BE2C (cell line): ENCODE measurements around the gene DOCK1.

ENCODE experiments used
- DNase-seq: peaks from one replicate; pipeline ENCODE4 v3.0.0-alpha.2; 2020
- H3K27me3 ChIP-seq: fragments of 250-450 bp; sonication (Bioruptor Pico); 2 replicates; pipeline ENCODE4 v1.5.1; 2020; ENCODE audit warnings: mild to moderate bottlenecking
- H3K36me3 ChIP-seq: fragments of 250-450 bp; sonication (Bioruptor Pico); 2 replicates; pipeline ENCODE4 v1.5.1; 2020; ENCODE audit warnings: mild to moderate bottlenecking
- H3K4me1 ChIP-seq: fragments of 250-450 bp; sonication (Bioruptor Pico); 2 replicates; pipeline ENCODE4 v1.5.1; 2020
- H3K4me3 ChIP-seq: 2 replicates; pipeline ENCODE4 v1.5.1; 2011; ENCODE audit warnings: low read depth, low read length
- H3K9me3 ChIP-seq: fragments of 250-450 bp; sonication (Bioruptor Pico); 2 replicates; pipeline ENCODE4 v1.5.1; 2020
- CTCF ChIP-seq: IDR thresholded peaks from 2 replicates; pipeline ENCODE4 v1.5.1; 2012; ENCODE audit warnings: mild to moderate bottlenecking, low read depth, low read length

Gene DOCK1

GRCh38 chr10:127492607-127493250 lies 587.5 kb downstream of the DOCK1 start:
- Histone ChIP-seq H3K9me3 (no peaks in the 10 kb centered on the region), H3K4me1 (no peaks in the 10 kb centered on the region), H3K4me3 (no peak overlapping the region), H3K27me3 (peaks cover 29% of the 10 kb centered on the region), H3K36me3 (no peaks in the 10 kb centered on the region)
- TF ChIP-seq CTCF, result no peak
- DNase-seq, result no peak

- no peak for TF ChIP-seq CTCF
These were observed 590.8 kb downstream of the DOCK1 start for GRCh38 chr10:127496035-127496434.

GRCh38 chr10:127497685-127498084 lies 592.5 kb downstream of the DOCK1 start:
- Histone ChIP-seq H3K27me3 (peaks cover 34% of the 10 kb centered on the region), H3K4me3 (no peak overlapping the region), H3K36me3 (no peaks in the 10 kb centered on the region), H3K4me1 (no peaks in the 10 kb centered on the region), H3K9me3 (no peaks in the 10 kb centered on the region)
- no peak for TF ChIP-seq CTCF
- no peak for DNase-seq

More at GRCh38 chr10:127496035-127496434, 590.8 kb downstream of the DOCK1 start:
- Histone ChIP-seq H3K9me3 (no peaks in the 10 kb centered on the region), H3K36me3 (no peaks in the 10 kb centered on the region), H3K4me3 (no peak overlapping the region), H3K27me3 (peaks cover 34% of the 10 kb centered on the region), H3K4me1 (no peaks in the 10 kb centered on the region)
- peak; percentile 8 for DNase-seq

GRCh38 chr10:127498087-127498486 lies 592.9 kb downstream of the DOCK1 start:
- Histone ChIP-seq H3K36me3 (no peaks in the 10 kb centered on the region), H3K4me3 (no peak overlapping the region), H3K9me3 (no peaks in the 10 kb centered on the region), H3K27me3 (peaks cover 34% of the 10 kb centered on the region), H3K4me1 (no peaks in the 10 kb centered on the region)
- peak; percentile 11 for DNase-seq
- TF ChIP-seq CTCF, result no peak

GRCh38 chr10:127500127-127500526 lies 594.9 kb downstream of the DOCK1 start:
- Histone ChIP-seq H3K36me3 (no peaks in the 10 kb centered on the region), H3K4me1 (no peaks in the 10 kb centered on the region), H3K9me3 (no peaks in the 10 kb centered on the region), H3K27me3 (peaks cover 28% of the 10 kb centered on the region), H3K4me3 (no peak overlapping the region)
- no peak for DNase-seq
- TF ChIP-seq CTCF, result no peak
